MV-4-11 (cell line): Measurements from ENCODE around the gene TRIM4.
"Not testable (repeated sequence)": the region's sequence is repeated elsewhere in the genome, so short reads cannot be mapped to it uniquely, and the experiment has no call there.

Experiments
- DNase-seq: peaks from one replicate; lab custom pipeline; 2025; lab: John Stamatoyannopoulos, UW

The TRIM4 gene, protein sequence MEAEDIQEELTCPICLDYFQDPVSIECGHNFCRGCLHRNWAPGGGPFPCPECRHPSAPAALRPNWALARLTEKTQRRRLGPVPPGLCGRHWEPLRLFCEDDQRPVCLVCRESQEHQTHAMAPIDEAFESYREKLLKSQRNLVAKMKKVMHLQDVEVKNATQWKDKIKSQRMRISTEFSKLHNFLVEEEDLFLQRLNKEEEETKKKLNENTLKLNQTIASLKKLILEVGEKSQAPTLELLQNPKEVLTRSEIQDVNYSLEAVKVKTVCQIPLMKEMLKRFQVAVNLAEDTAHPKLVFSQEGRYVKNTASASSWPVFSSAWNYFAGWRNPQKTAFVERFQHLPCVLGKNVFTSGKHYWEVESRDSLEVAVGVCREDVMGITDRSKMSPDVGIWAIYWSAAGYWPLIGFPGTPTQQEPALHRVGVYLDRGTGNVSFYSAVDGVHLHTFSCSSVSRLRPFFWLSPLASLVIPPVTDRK

DNA sequence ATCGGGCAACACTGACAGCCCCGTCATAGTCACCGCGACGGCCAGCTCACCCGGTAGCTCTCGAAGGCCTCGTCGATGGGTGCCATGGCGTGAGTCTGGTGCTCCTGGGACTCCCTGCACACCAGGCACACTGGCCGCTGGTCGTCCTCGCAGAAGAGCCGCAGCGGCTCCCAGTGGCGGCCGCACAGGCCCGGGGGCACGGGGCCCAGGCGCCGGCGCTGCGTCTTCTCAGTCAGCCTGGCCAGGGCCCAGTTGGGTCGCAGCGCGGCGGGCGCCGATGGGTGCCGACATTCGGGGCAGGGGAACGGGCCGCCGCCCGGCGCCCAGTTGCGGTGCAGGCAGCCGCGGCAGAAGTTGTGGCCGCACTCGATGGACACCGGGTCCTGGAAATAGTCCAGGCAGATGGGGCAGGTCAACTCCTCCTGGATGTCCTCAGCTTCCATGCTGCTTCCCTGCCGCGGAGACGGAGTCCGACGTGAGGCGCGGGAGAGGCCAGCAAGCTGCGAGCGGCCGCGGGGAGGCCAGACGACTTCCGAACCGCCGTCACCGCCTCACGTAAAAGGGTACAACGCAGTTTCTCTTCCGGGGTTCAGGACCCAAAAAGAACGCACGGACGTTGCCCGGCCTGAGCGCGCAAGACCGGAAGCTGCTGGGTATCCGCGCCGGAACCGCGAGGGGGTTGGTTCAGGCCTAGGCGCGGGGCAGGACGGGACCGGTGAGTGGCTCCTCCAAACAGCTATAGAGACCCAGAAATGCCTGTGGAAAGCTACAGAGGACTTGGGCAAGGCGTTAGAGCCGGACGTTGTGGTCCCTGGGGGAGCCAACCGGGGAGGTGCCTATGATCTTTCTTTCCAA lies at the start of gene TRIM4:
TRIM4 (minus strand) TSS at position 572 of the 855 bp plus-strand sequence; CDS start at position 443, 129 bp downstream.
- peak; percentile 93 for DNase-seq

DNA sequence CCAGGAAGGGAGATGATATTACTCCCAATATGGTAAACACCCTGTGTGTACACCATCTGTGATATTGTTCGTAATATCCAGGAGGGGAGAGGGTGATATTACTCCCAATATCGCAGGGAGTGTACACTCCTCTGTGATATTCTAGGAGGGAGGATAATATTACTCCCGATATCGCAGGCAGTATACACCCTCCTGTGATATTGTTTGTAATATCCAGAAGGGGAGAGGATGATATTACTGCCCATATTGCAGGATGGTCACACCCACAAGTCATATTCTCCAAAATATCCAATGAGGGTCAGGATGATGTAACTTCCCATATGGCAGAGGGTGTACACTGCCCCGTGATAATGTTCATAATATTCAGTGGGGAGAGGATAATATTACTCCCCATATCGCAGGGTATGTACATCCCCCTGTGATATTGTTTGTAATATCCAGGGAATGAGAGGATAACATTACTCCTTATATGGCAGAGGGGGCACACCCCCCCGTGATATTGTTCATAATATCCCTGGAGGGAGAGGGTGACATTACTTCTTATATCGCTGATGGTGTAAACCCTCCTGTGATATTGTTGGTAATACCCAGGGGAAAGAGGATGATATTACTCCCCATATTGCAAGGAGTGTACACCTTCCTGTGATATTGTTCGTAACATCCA lies 39.4 kb upstream of the TRIM4 start:
- DNase-seq: no peak

DNA sequence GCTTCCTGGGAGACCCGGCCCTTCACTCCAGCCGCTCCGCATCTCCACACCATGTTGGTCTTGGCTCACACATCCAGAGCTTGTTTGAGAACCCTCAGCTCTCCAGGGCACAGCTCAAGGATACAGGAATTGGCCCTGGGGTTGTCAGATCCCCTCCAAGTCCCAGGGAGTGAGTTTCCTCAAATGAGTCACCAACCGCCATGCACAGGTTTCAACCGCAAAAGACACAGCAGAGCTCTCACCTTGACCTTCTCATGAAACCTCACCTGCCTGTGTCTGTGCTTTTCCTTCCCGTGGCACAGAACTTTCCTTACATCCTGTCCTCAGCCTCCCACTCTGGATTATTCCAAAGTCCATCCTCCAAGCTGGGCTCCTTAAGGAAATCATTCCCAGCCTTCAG lies 35.9 kb upstream of the TRIM4 start:
- no peak for DNase-seq

DNA sequence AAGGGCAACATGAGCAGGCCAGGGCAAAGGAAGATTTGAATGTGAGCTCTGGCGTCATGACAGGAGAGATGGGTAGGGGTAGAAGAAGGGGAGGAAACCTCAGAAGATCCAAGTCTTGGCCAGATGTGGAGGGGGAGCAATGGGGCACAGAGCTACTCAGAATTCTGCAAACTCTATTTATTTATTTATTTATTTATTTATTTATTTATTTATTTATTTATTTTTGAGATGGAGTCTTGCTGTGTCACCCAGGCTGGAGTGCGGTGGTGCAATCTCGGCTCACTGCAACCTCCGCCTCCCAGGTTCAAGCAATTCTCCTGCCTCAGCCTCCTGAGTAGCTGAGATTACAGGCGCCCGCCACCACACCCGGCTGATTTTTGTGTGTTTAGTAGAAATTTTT lies 35.3 kb upstream of the TRIM4 start:
- not testable (repeated sequence) for DNase-seq

DNA sequence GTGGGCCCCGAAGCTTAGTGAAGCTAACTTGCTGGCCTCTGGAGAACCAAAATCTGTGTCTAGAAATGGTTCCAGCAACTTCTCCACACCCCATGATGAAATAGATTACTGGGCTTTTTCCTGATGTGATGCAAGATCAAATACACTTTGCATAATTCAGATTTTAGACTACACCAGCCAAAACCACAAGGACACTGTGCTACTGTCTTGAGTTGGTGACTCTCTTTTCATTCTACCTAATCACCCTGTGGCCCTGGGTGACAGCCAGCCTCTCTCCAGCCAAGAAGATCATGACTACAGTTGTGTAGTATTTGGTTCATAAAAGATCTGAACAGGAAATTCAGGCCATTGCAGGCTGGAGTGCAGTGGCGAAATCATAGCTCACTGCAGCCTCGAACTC lies 34.3 kb upstream of the TRIM4 start:
- peak; percentile 94 for DNase-seq

DNA sequence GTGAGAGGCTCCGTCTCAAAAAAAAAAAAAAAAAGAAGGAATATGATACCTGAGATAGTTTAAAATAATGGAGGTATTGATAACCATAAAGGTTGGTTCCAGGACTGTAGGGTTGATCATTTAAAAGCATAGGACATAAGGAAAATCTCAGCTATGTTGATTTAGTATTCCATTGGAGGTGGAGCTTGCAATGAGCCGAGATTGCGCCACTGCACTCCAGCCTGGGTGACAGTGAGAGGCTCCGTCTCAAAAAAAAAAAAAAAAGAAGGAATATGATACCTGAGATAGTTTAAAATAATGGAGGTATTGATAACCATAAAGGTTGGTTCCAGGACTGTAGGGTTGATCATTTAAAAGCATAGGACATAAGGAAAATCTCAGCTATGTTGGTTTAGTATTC lies 33.3 kb upstream of the TRIM4 start:
- DNase-seq: not testable (repeated sequence)

DNA sequence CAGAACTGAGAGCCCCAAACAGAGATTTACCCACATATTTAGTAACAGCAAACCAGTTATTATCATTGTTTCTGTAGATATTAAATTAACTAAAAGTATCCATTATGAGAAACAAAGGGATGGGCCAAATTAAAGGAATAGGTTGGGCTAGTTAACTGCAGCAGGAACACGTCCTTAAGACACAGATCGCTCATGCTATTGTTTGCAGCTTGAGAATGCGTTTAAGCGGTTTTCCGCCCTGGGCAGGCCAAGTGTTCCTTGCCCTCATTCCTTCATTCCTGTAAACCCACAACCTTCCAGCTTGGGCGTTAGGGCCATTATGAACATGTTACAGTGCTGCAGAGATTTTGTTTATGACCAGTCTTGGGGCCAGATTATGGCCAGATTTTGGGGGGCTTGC lies 31.5 kb upstream of the TRIM4 start:
- not testable (repeated sequence) for DNase-seq

DNA sequence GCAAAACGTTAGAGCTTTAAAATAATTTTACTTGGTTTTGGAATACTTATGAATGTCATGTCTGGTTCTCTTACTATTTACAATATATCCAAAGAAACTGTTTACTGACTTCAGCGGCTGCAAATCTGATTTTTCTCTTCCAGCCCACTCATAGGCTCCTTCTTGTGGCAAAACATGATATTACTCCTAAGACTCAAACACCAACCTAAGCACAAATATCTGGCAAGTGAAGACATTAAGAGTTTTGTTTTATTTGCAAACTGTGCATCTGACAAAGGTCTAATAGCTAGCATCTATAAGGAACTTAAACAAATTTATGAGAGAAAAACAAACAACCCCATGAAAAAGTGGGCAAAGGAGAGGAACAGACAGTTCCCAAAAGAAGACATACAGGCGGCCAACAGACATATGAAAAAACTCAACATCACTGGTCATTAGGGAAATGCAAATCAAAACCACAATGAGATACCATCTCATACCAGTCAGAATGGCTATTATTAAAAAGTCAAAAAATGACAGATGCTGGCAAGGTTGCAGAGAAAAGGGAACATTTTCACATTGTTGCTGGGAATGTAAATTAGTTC lies 30.4 kb upstream of the TRIM4 start:
- no peak for DNase-seq

DNA sequence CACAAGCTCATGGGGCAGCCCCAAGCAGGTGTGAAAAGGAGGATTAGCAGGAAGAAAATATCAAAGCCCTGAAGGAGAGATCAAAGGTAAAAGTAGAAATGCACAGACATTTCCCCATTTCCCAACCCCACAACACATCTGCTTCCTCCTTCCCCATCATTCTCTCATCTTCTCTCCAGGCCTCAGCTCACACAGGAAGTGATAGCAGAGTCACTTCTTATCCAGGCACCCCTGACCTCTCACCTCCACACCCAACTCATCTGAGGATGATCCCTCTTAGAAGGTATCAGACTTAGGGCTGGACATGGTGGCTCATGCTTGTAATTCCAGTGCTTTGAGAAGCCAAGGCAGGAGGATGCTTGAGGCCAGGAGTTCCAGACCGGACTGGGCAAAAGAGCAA lies 28.3 kb upstream of the TRIM4 start:
- DNase-seq: no peak

DNA sequence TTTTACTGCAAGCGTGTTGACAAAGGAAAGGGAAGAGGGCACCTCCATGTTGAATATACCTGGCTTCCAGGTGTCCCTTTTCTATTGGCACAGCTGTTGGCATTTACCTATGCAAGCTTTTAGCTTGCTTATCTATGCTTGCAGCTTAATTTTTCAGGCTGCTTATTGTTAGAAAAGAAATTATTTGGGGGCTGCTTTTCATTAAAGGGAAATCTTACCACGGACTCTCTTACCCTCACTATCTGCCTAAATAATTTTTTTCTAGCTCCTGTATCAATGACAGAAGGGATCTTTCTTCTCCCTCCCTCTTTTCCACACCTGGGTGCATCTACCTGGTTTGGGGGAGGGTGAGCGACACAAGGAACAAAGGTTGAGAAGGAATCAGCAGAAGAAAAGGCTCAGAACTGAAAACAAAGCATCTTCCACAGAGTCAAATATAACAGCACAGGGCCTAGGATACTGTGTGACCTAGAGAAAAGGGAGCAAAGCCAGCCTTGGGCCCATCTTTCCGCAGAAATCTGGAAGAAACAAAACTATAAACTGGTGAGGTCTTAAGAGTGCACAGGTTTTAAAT lies 25.3 kb upstream of the TRIM4 start:
- no peak for DNase-seq

DNA sequence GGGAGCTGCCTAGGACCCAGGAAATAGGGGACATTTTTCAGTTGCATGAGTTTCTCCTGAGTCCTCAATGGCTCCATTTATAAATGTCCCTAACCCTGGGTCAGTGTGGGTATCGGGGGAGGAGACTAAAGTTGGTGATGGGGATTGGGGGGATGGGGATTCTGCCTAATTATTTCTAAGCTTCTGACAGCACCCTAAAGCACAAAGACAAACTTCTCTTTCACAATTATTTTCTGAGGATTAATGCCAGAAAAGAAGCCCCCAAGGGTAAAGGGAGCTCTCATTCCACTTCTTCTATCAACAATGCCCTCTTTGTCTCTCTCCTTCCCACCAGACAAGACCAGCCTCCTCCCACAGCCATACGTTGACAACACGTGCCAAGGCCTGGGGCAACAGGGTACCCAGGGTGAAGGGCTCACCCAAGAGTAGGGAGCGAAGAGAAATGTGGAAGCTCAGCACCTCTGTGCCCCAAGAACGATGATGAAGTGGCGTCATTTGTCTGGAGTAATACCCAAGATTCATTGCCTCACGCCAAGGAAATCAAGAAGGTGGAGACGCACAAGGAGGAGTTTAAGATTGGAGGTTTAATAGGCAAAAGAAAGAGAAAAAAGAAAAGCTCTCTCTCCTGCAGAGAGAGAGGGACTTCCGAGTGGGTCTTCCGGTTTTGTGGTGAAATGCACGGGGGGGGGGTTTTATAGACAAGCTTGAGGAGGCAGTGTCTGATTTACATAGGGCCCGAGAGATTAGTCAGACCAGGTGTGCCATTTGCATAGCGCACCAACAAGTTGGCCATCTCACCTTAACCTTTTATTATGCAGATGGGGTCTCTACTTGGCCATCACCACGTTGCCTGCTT lies 24.5 kb upstream of the TRIM4 start:
- no peak for DNase-seq

DNA sequence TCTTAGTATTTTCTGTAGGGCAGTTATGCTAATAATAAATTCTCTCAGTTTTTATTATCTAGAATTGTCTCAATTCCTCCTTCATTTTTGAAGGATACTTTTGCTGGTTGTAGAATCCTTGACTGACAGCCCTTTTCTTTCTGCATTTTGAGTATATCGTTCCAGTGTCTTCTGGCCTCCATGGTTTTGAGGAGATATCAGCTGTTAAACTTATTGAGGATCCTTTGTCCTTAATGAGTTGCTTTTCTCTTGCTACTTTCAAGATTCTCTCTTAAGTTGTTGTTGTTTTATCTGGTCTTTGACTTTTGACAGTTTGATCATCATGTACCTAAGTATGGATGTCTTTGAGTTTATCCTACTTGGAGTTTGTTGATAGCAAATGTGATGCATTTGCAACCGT lies 19.0 kb upstream of the TRIM4 start:
- no peak for DNase-seq

DNA sequence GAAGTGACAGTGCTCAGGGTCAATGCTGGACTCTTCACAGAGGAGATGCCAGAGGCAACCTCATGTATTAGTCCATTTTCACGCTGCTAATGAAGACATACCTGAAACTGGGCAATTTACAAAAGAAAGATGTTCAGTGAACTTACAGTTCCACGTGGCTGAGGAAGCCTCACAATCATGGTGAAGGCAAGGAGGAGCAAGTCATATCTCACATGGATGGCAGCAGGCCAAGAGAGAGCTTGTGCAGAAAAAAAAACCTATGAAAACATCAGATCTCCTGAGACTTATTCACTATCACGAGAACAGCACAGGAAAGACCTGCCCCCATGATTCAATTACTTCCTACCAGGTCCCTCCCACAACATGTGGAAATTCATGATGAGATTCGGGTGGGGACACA lies 15.7 kb upstream of the TRIM4 start:
- DNase-seq: not testable (repeated sequence)

DNA sequence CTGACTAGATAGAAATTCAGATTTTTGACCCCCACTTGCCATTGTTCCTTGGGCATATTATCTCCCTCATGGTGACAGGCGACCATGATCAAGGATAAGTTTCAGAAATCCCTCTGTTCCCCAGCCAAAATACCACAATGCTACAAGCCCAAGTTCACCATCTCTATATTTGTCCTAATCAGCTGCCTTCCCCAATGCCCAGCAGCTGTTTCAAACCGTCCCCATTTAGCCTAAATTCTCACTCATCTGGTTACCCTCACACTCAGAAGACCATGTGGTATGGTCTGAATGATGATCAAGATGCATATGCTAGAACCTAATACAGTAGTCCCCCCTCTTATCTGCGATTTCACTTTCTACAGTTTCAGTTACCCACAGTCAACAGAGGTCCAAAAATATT lies 11.0 kb upstream of the TRIM4 start:
- no peak for DNase-seq

DNA sequence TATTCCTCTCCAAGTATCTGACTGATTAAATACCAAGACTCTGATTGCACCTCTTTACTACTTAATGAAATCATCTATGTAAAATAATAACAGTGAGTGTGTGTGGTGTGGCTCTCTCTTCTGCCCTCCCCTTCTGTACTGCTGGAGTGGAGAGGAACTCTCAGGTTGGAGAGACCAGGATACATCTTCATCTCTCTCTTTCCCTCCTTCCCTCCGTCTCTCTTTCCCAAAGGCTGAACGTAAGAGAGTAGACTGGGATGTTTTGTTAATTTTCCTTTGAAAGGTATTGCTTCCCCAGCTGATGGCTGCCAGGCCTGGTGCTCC lies 10.4 kb upstream of the TRIM4 start:
- no peak for DNase-seq

DNA sequence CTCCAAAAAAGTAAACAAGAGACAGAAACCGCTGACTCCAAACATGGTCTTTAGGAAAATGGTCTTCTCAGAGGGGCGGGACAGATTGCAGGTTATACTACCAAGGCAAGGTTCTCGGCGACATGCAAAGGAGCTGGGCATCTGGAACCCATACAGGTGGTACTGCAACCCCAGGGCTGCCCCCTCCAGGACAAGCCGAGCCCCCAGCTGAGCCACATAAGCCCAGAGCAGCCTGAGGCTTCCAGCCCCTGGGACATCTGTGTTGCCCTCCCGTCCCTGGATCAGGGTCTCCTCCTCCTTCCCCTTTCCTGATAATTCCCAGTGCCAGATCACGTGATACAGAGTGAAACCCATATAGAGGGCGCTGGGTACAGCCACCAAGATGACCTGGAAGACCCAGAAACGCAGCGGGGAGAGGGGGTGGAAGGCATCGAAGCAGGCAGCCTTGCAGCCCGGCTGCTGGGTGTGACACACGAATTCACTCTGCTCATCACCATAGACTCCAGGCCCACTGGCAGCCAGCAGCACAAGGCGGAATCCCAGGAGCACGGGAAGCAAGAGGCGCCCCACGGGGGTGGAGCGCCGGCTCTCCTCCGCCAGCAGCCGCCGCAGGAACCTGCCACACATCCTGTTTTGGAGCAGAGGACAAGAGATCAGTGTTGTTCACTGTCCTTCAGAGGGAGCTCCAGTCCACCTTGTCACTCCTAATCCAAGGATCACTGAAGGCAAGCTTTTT lies 9.8 kb upstream of the TRIM4 start, which contains the start of gene GJC3:
GJC3 (minus strand) TSS at position 627 of the 736 bp plus-strand sequence; CDS start at position 627, 0 bp downstream.
- peak; percentile 48 for DNase-seq

DNA sequence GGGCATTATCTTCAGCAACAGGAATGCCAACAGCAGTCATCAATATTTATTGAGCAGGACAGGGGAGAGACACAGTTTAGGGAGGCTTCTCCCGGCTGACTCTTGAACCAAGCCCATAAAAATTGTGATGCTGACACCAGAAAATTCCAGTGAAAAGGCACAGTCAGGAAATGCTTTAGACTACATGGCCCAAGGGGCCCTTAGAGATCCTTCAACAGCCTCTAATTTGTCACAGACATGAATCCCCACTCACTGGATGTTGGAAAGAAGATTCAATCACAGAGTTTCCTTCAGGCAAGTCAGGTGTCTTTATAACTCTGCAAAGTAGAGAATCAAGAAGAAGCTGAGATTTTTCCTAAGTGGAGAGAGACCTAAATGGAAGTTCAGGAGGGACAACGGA lies 8.9 kb upstream of the TRIM4 start:
- no peak for DNase-seq

DNA sequence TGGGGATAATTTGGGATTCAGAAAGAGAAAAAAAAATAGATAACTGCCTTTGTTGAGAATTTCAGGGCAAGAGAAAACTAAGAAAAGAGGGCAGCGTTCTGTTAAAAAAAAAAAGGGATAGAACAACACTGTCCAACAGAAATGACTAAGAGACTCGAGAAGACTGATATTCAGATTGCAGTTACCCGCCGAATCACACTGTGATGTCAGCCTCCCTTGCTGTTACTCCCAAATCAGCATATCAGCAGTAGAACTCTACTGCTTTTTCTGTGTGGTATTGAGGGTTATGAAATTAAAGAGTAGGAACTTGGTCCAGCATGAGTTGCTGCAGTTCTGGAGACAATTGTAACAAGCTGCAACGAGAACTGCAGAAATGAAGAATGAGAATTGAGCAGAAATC lies 8.2 kb upstream of the TRIM4 start:
- no peak for DNase-seq

DNA sequence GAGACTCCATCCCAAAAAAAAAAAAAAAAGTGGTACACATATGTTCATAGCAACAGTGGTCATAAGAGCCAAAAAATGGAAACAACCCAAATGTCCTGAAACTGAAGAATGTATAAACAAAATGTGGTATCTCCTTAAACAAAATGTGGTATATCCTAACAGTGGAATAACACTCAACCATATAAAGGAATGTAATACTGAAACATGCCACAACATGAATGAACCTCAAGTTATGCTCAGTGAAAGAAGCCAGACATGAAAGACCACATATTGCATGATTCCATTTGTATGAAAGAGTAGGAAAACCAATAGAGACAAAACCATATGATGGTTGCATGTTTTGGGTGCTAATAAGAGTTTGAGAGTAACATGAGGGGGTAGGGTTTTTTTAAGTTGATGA lies 7.0 kb upstream of the TRIM4 start:
- no peak for DNase-seq

DNA sequence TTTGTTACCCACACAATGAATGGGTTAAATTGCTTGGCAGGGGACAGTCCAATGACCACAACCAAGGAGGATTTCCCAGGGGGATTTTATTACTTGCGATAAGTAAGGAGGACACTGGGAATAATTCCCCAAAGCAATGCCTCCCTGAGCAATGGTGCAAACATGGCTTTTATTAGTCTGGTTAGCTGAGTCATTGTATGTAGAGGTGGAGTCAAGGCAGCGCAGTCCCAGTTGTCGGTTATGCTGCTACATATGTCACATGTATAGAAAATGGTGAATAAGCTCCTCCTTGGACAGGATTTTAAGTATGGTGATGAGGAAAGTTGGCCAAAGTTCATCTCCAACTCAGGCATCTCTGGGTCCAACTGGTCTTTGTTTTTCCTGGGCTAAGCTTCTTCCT lies 3.9 kb upstream of the TRIM4 start:
- no peak for DNase-seq
